IMR-90 (cell line): ENCODE measurements around the gene NOS1AP. TPM values are rescaled to one million over a fixed set of nuclear protein-coding genes. Genes with fewer than 3 reads are reported as not detected.

Experiments used
- ATAC-seq: fragments of 200-7000 bp; cut with Tn5 transposase; 2 replicates; pipeline ENCODE4 v1.9.1; 2020; ENCODE audit warnings: low read depth, mild to moderate bottlenecking, moderate library complexity
- BruUV-seq: library from RNA; stranded (reverse); fragments of 400-500 nt; replicated peaks from 2 replicates; lab custom pipeline; 2021; lab: Mats Ljungman, UMichigan
- CTCF ChIA-PET: fragments of 300-600 bp; formaldehyde crosslinking; extraction: SDS; loops from one replicate; lab custom pipeline; 2021; ENCODE audit warnings: antibody characterized with exemption; lab: Yijun Ruan, JAX
- POLR2A ChIA-PET: fragments of 300-600 bp; sonication (Branson Sonifier 250); formaldehyde crosslinking; loops from one replicate; lab custom pipeline; 2022; ENCODE audit warnings: antibody characterized with exemption; ENCODE audit not compliant: unreplicated experiment; lab: Charles Lee
- DNase-seq: peaks from one replicate; pipeline ENCODE4 v3.0.0; 2013
- H2AFZ ChIP-seq: replicated peaks from 2 replicates; pipeline ENCODE3; 2013; ENCODE audit warnings: low read length, mild to moderate bottlenecking; ENCODE audit not compliant: poor library complexity
- H2AK5ac ChIP-seq: 2 replicates; pipeline ENCODE4 v1.6.1; 2013; ENCODE audit warnings: low read depth, low read length, inconsistent platforms
- H2AK9ac ChIP-seq: replicated peaks from 2 replicates; pipeline ENCODE3; 2013; ENCODE audit warnings: mild to moderate bottlenecking, low read depth, low read length, moderate library complexity; ENCODE audit not compliant: poor library complexity
- H2BK120ac ChIP-seq: 2 replicates; pipeline ENCODE4 v1.6.1; 2013; ENCODE audit warnings: low read depth, low read length, inconsistent platforms
- H2BK15ac ChIP-seq: 3 replicates; pipeline ENCODE4 v1.6.1; 2013; ENCODE audit warnings: low read depth, low read length, inconsistent platforms
- H2BK20ac ChIP-seq: 2 replicates; pipeline ENCODE4 v1.6.1; 2013; ENCODE audit warnings: low read depth, mild to moderate bottlenecking, inconsistent platforms, low read length, moderate library complexity
- H2BK5ac ChIP-seq: 2 replicates; pipeline ENCODE4 v1.6.1; 2013; ENCODE audit warnings: mild to moderate bottlenecking, low read depth, low read length, inconsistent platforms; ENCODE audit not compliant: poor library complexity, severe bottlenecking
- H3K14ac ChIP-seq: replicated peaks from 2 replicates; pipeline ENCODE4 v1.6.1; 2013; ENCODE audit warnings: low read depth, low read length, inconsistent platforms
- H3K18ac ChIP-seq: 2 replicates; pipeline ENCODE4 v1.6.1; 2013; ENCODE audit warnings: low read depth, low read length, control low read depth
- H3K23ac ChIP-seq: 2 replicates; pipeline ENCODE4 v1.6.1; 2013; ENCODE audit warnings: low read depth, low read length, inconsistent platforms
- H3K27ac ChIP-seq: 2 replicates; pipeline ENCODE4 v1.5.1; 2013; ENCODE audit warnings: mild to moderate bottlenecking, control low read depth, low read length; ENCODE audit not compliant: insufficient read depth
- H3K27me3 ChIP-seq: 2 replicates; pipeline ENCODE4 v1.6.1; 2013; ENCODE audit warnings: low read length; ENCODE audit not compliant: control insufficient read depth, insufficient read depth
- H3K36me3 ChIP-seq: 2 replicates; pipeline ENCODE4 v1.6.1; 2013; ENCODE audit warnings: low read length, mixed read lengths; ENCODE audit not compliant: control insufficient read depth, insufficient read depth
- H3K4ac ChIP-seq: 2 replicates; pipeline ENCODE4 v1.6.1; 2013; ENCODE audit warnings: low read depth, low read length, inconsistent platforms
- H3K4me1 ChIP-seq: 2 replicates; pipeline ENCODE4 v1.6.1; 2013; ENCODE audit warnings: low read length, mixed read lengths; ENCODE audit not compliant: control insufficient read depth, insufficient read depth
- H3K4me2 ChIP-seq: 2 replicates; pipeline ENCODE4 v1.6.1; 2013; ENCODE audit warnings: low read depth, mild to moderate bottlenecking, control low read depth, low read length, moderate library complexity
- H3K4me3 ChIP-seq: 2 replicates; pipeline ENCODE4 v1.5.1; 2013; ENCODE audit warnings: low read depth, mild to moderate bottlenecking, control low read depth, low read length, moderate library complexity; ENCODE audit not compliant: insufficient read depth
- H3K56ac ChIP-seq: 2 replicates; pipeline ENCODE4 v1.6.1; 2013; ENCODE audit warnings: low read length, inconsistent platforms; ENCODE audit not compliant: insufficient read depth; ENCODE audit errors: extremely low read depth
- H3K79me1 ChIP-seq, 2 experiments: 2 replicates each; pipeline ENCODE4 v1.6.1; 2013; ENCODE audit warnings: low read length in 2 of 2, inconsistent platforms in 1 of 2, low read depth in 1 of 2
- H3K9ac ChIP-seq: 2 replicates; pipeline ENCODE4 v1.6.1; 2013; ENCODE audit warnings: low read depth, low read length, control low read depth
- H3K9me1 ChIP-seq: 2 replicates; pipeline ENCODE4 v1.6.1; 2013; ENCODE audit warnings: low read length, inconsistent platforms; ENCODE audit not compliant: insufficient read depth
- H3K9me3 ChIP-seq: 2 replicates; pipeline ENCODE4 v1.6.1; 2013; ENCODE audit warnings: low read length; ENCODE audit not compliant: control insufficient read depth, insufficient read depth
- H4K20me1 ChIP-seq: 2 replicates; pipeline ENCODE4 v1.6.1; 2013; ENCODE audit warnings: low read length, inconsistent platforms; ENCODE audit not compliant: insufficient read depth
- H4K5ac ChIP-seq: 2 replicates; pipeline ENCODE4 v1.6.1; 2013; ENCODE audit warnings: mild to moderate bottlenecking, low read depth, low read length, control low read depth
- H4K8ac ChIP-seq, 2 experiments: 2 replicates each; pipeline ENCODE4 v1.6.1; 2013; ENCODE audit warnings: low read depth in 2 of 2, low read length in 2 of 2, control low read depth in 1 of 2, inconsistent platforms in 1 of 2
- H4K91ac ChIP-seq: 2 replicates; pipeline ENCODE4 v1.6.1; 2013; ENCODE audit warnings: low read depth, low read length, inconsistent platforms; ENCODE audit not compliant: insufficient read depth
- FOS ChIP-seq: fragments of 150-350 bp; IDR thresholded peaks from 2 replicates; pipeline ENCODE4 v1.6.1; 2016; ENCODE audit warnings: low read depth, low read length
- NFE2L2 ChIP-seq: fragments of 150-350 bp; IDR thresholded peaks from 2 replicates; pipeline ENCODE4 v1.6.1; 2016; ENCODE audit warnings: low read depth, mild to moderate bottlenecking, low read length
- USF2 ChIP-seq: fragments of 150-350 bp; IDR thresholded peaks from 2 replicates; pipeline ENCODE4 v1.6.1; 2017; ENCODE audit warnings: mild to moderate bottlenecking, antibody characterized with exemption, low read length, low read depth
- WGBS, 2 experiments: methylation state at CpG; one replicate each; pipeline versions ENCODE4 v1.1.5 to v1.1.7; 2013; ENCODE audit warnings: missing lambda C conversion rate in 2 of 2; ENCODE audit not compliant: insufficient read length in 1 of 2; ENCODE audit errors: extremely low coverage in 2 of 2; 5-methylcytosine and 5-hydroxymethylcytosine counted together
- dilution Hi-C: fragments of 300-500 bp; cut with HindIII; formaldehyde crosslinking; loops from one replicate; pipeline ENCODE4 v1.14.3; 2018; ENCODE audit warnings: low sequenced_read_pairs; ENCODE audit not compliant: unreplicated experiment
- in situ Hi-C: fragments of 300-500 bp; cut with MboI; formaldehyde crosslinking; loops from 3 replicates; pipeline ENCODE4 v1.14.3; 2019; ENCODE audit warnings: low sequenced_read_pairs, inconsistent platforms, mixed read lengths
- intact Hi-C: fragments of 100-400 bp; cut with micrococcal nuclease; formaldehyde crosslinking; loops from 2 replicates; pipeline ENCODE4 v1.10.0; 2022
- polyA plus RNA-seq, 3 experiments: library from polyadenylated mRNA; depleted of rRNA; stranded (reverse); fragments of >200 nt; gene quantifications; 2 replicates each; pipeline ENCODE4 v1.2.3, GENCODE V29; 2012; ENCODE audit warnings: low replicate concordance in 1 of 3
- total RNA-seq: library from RNA; depleted of rRNA; stranded (reverse); fragments of >200 nt; gene quantifications from 2 replicates; pipeline ENCODE4 v1.2.3, GENCODE V29; 2012

NOS1AP gene
- total and polyA plus RNA-seq, 2 of the 4 experiments (the other 2 are of a cell fraction), result 0.18 to 0.19 TPM

GRCh38 chr1:162220009-162220539, 150.6 kb downstream of the NOS1AP start:
- Histone ChIP-seq H3K23ac (no peak overlapping the region), H2BK20ac (no peak overlapping the region), H3K27me3 (peaks cover 3% of the 10 kb centered on the region), H3K9me3 (no peaks in the 10 kb centered on the region), H4K20me1 (no peaks in the 10 kb centered on the region), H3K14ac (no peak overlapping the region), H3K9ac (no peak overlapping the region), H4K5ac (no peak overlapping the region), H4K91ac (no peak overlapping the region), H2AK5ac (no peak overlapping the region), H2BK15ac (no peak overlapping the region), H2BK5ac (no peak overlapping the region), H3K4me3 (no peak overlapping the region), H3K36me3 (no peaks in the 10 kb centered on the region), H2BK120ac (no peak overlapping the region), H3K56ac (no peak overlapping the region), H3K4me2 (no peak overlapping the region), H3K79me1 (no peaks in the 10 kb centered on the region), H3K4me1 (no peaks in the 10 kb centered on the region), H2AK9ac (no peak overlapping the region), H3K4ac (no peak overlapping the region), H2AFZ (no peak overlapping the region), H3K27ac (no peak overlapping the region), H4K8ac (no peak overlapping the region), H3K18ac (no peak overlapping the region), H3K9me1 (no peaks in the 10 kb centered on the region)
- in situ Hi-C loops (no loop called here), dilution Hi-C loops (no loop called here), intact Hi-C loops (no loop called here)
- TF ChIP-seq USF2 (no peak), NFE2L2 (no peak), FOS (no peak)
- WGBS, 2 experiments, result no CpG with 5 or more reads among the region's 6 CpGs
- BruUV-seq, result no TSS peak
- DNase-seq (no peak), ATAC-seq (no peak)
- ChIA-PET POLR2A (no interaction called here), CTCF (no interaction called here)
